AG09309 (cell line): ENCODE results near the gene PCDHGA5.
"Not testable (repeated sequence)": the region's sequence is repeated elsewhere in the genome, so short reads cannot be mapped to it uniquely, and the experiment has no call there.

Source experiments
- DNase-seq: peaks from one replicate; pipeline ENCODE4 v3.0.0-alpha.2; 2010; ENCODE audit warnings: low read depth
- H3K4me3 ChIP-seq: 2 replicates; pipeline ENCODE4 v1.5.1; 2011; ENCODE audit warnings: mild to moderate bottlenecking, low read depth, low read length, moderate library complexity; ENCODE audit not compliant: control insufficient read depth
- CTCF ChIP-seq: IDR thresholded peaks from 2 replicates; pipeline ENCODE4 v1.5.1; 2011; ENCODE audit warnings: mild to moderate bottlenecking, low read depth, low read length, inconsistent platforms; ENCODE audit not compliant: insufficient read depth, control insufficient read depth; ENCODE audit errors: missing control alignments

PCDHGA5 gene

GRCh38 chr5:141375444-141376155 is 11.6 kb downstream of the PCDHGA5 start:
- peak; percentile 17 for TF ChIP-seq CTCF
- not testable (repeated sequence) for DNase-seq, H3K4me3 ChIP-seq

GRCh38 chr5:141382469-141383294 is 18.7 kb downstream of the PCDHGA5 start, which contains the start of gene PCDHGA7:
PCDHGA7 (plus strand) TSS chr5:141382742; CDS start chr5:141382900, 158 bp downstream.
- DNase-seq, result no peak
- peak; percentile 62 for TF ChIP-seq CTCF
- H3K4me3 ChIP-seq, result peak within 1 kb of the TSS; percentile 65

- no peak for TF ChIP-seq CTCF
- DNase-seq, result no peak
- peak overlapping the region; percentile 65 for H3K4me3 ChIP-seq
Measured at GRCh38 chr5:141383345-141383744, 19.4 kb downstream of the PCDHGA5 start.

GRCh38 chr5:141384471-141385267 is 20.7 kb downstream of the PCDHGA5 start:
- no peak for DNase-seq
- H3K4me3 ChIP-seq, result no peak overlapping the region
- no peak for TF ChIP-seq CTCF

- peak; percentile 60 for TF ChIP-seq CTCF
- H3K4me3 ChIP-seq, result peak within 1 kb of the TSS; percentile 29
- not testable (repeated sequence) for DNase-seq
Measured at GRCh38 chr5:141387557-141388311, 23.8 kb downstream of the PCDHGA5 start, which contains the start of gene PCDHGB4. PCDHGB4 (plus strand) TSS chr5:141387698; CDS start chr5:141387885, 187 bp downstream.
